Mesenchymal stem cell (in vitro differentiated cells and primary cell): Measurements from ENCODE around the gene COBL.
A peak's percentile ranks its signal among the peaks of the same experiment; 100 is the strongest.

Experiments
- DNase-seq: peaks from one replicate; pipeline ENCODE4 v3.0.0-alpha.2; 2013
- H2AFZ ChIP-seq: one replicate; pipeline ENCODE4 v1.6.1; 2013; ENCODE audit warnings: low read depth, mild to moderate bottlenecking, control low read depth, inconsistent platforms, low read length, moderate library complexity
- H2AK5ac ChIP-seq: 2 replicates; pipeline ENCODE4 v1.6.1; 2013; ENCODE audit warnings: low read length, moderate library complexity, mild to moderate bottlenecking, inconsistent platforms; ENCODE audit not compliant: severe bottlenecking
- H2BK120ac ChIP-seq: one replicate; pipeline ENCODE4 v1.6.1; 2013; ENCODE audit warnings: low read depth, mild to moderate bottlenecking, inconsistent platforms, low read length, moderate library complexity
- H2BK12ac ChIP-seq, 2 experiments: one replicate each; pipeline ENCODE4 v1.6.1; 2013; ENCODE audit warnings: inconsistent platforms in 2 of 2, low read length in 2 of 2, mild to moderate bottlenecking in 2 of 2, moderate library complexity in 2 of 2, control low read depth in 1 of 2
- H2BK15ac ChIP-seq: one replicate; pipeline ENCODE4 v1.6.1; 2013; ENCODE audit warnings: mild to moderate bottlenecking, low read depth, inconsistent platforms; ENCODE audit not compliant: poor library complexity, severe bottlenecking
- H2BK5ac ChIP-seq: 2 replicates; pipeline ENCODE4 v1.6.1; 2013; ENCODE audit warnings: low read depth, mild to moderate bottlenecking, low read length, control low read depth, inconsistent platforms; ENCODE audit not compliant: poor library complexity, severe bottlenecking
- H3K14ac ChIP-seq, 2 experiments: one replicate each; pipeline ENCODE4 v1.6.1; 2013; ENCODE audit warnings: inconsistent platforms in 2 of 2, low read length in 2 of 2, control low read depth in 1 of 2, mild to moderate bottlenecking in 1 of 2, moderate library complexity in 1 of 2
- H3K18ac ChIP-seq, 2 experiments: one replicate each; pipeline ENCODE4 v1.6.1; 2013; ENCODE audit warnings: inconsistent platforms in 2 of 2, low read length in 2 of 2, control low read depth in 1 of 2, low read depth in 1 of 2, mild to moderate bottlenecking in 1 of 2
- H3K23ac ChIP-seq, 2 experiments: one replicate each; pipeline ENCODE4 v1.6.1; 2013; ENCODE audit warnings: inconsistent platforms in 2 of 2, low read length in 2 of 2, mild to moderate bottlenecking in 2 of 2, moderate library complexity in 2 of 2, control low read depth in 1 of 2
- H3K27ac ChIP-seq: 2 replicates; pipeline ENCODE4 v1.5.1; 2013; ENCODE audit warnings: mild to moderate bottlenecking, moderate library complexity, low read length, control low read depth, inconsistent platforms; ENCODE audit not compliant: poor library complexity, severe bottlenecking
- H3K27me3 ChIP-seq, 2 experiments: 2 replicates each; pipeline versions ENCODE4 v1.6.1 to v1.7.0; 2013; ENCODE audit warnings: low read length in 2 of 2, mild to moderate bottlenecking in 2 of 2, moderate library complexity in 2 of 2, control low read depth in 1 of 2, inconsistent platforms in 1 of 2; ENCODE audit not compliant: control insufficient read depth in 1 of 2, insufficient read depth in 1 of 2
- H3K36me3 ChIP-seq, 2 experiments: 2 replicates each; pipeline versions ENCODE4 v1.6.1 to v1.7.0; 2013; ENCODE audit warnings: low read length in 2 of 2, control low read depth in 1 of 2, inconsistent platforms in 1 of 2, low read depth in 1 of 2, mild to moderate bottlenecking in 1 of 2; ENCODE audit not compliant: insufficient read depth in 2 of 2, control insufficient read depth in 1 of 2
- H3K4ac ChIP-seq, 2 experiments: one replicate each; pipeline ENCODE4 v1.6.1; 2013; ENCODE audit warnings: inconsistent platforms in 2 of 2, low read length in 2 of 2, mild to moderate bottlenecking in 2 of 2, moderate library complexity in 2 of 2, control low read depth in 1 of 2, low read depth in 1 of 2
- H3K4me1 ChIP-seq: 2 replicates; pipeline ENCODE4 v1.6.1; 2013; ENCODE audit warnings: low read depth, low read length, control low read depth; ENCODE audit not compliant: control insufficient read depth, insufficient read depth
- H3K4me2 ChIP-seq: 2 replicates; pipeline ENCODE4 v1.6.1; 2013; ENCODE audit warnings: low read length, mild to moderate bottlenecking, inconsistent platforms; ENCODE audit not compliant: poor library complexity, severe bottlenecking
- H3K4me3 ChIP-seq, 2 experiments: 2 replicates each; pipeline versions ENCODE4 v1.5.1 to v1.7.0; 2013; ENCODE audit warnings: low read length in 2 of 2, mild to moderate bottlenecking in 2 of 2, control low read depth in 1 of 2, low read depth in 1 of 2; ENCODE audit not compliant: insufficient read depth in 1 of 2
- H3K79me1 ChIP-seq: replicated peaks from 2 replicates; pipeline ENCODE4 v1.6.1; 2013; ENCODE audit warnings: mild to moderate bottlenecking, control low read depth, low read length, inconsistent platforms; ENCODE audit not compliant: poor library complexity, severe bottlenecking
- H3K9ac ChIP-seq: 2 replicates; pipeline ENCODE4 v1.7.0; 2013; ENCODE audit warnings: mild to moderate bottlenecking, low read length, moderate library complexity
- H3K9me3 ChIP-seq: 2 replicates; pipeline ENCODE4 v1.7.0; 2013; ENCODE audit warnings: mild to moderate bottlenecking, low read length; ENCODE audit not compliant: control insufficient read depth
- H4K8ac ChIP-seq: one replicate; pipeline ENCODE4 v1.6.1; 2013; ENCODE audit warnings: inconsistent platforms, mild to moderate bottlenecking, low read length, moderate library complexity
- H4K91ac ChIP-seq: one replicate; pipeline ENCODE4 v1.6.1; 2013; ENCODE audit warnings: mild to moderate bottlenecking, low read length, inconsistent platforms
- WGBS: methylation state at CpG from one replicate; pipeline ENCODE4 v1.1.7; 2013; ENCODE audit warnings: mixed read lengths; 5-methylcytosine and 5-hydroxymethylcytosine counted together

The COBL gene

GRCh38 chr7:51325261-51325676 is 8.7 kb upstream of the COBL start:
- Histone ChIP-seq H3K9ac (no peak overlapping the region), H2BK15ac (no peak overlapping the region), H2BK120ac (peak overlapping the region; percentile 34), H3K18ac (no peak overlapping the region), H2BK5ac (no peak overlapping the region), H4K8ac (no peak overlapping the region), H3K27ac (no peak overlapping the region), H3K23ac (no peak overlapping the region), H2AFZ (no peak overlapping the region), H2BK12ac (no peak overlapping the region), H3K4me1 (no peaks in the 10 kb centered on the region), H3K36me3 (no peaks in the 10 kb centered on the region), H3K4me2 (no peak overlapping the region), H3K79me1 (no peaks in the 10 kb centered on the region), H2AK5ac (no peak overlapping the region), H3K14ac (no peak overlapping the region), H3K4me3 (no peak overlapping the region), H3K4ac (no peak overlapping the region), H3K9me3 (no peaks in the 10 kb centered on the region), H3K27me3 (peaks cover 13 to 14% of the 10 kb centered on the region in 2 experiments), H4K91ac (no peak overlapping the region)
- DNase-seq: no peak
- WGBS: 72% methylated on average over 6 of the region's 6 CpGs

GRCh38 chr7:51324206-51324898 is 7.7 kb upstream of the COBL start:
- H3K18ac ChIP-seq: no peak overlapping the region
- no peak overlapping the region for H3K27ac ChIP-seq
- no peak overlapping the region for H2BK120ac ChIP-seq
- no peak overlapping the region for H3K9ac ChIP-seq
- H2BK12ac ChIP-seq: no peak overlapping the region
- no peaks in the 10 kb centered on the region for H3K4me1 ChIP-seq
- no peak overlapping the region for H3K4ac ChIP-seq
- H3K36me3 ChIP-seq: no peaks in the 10 kb centered on the region
- H4K8ac ChIP-seq: no peak overlapping the region
- no peak overlapping the region for H3K4me2 ChIP-seq
- no peak overlapping the region for H3K23ac ChIP-seq
- no peaks in the 10 kb centered on the region for H3K79me1 ChIP-seq
- peak overlapping the region; percentile 61 for H4K91ac ChIP-seq
- DNase-seq: no peak
- no peak overlapping the region for H3K14ac ChIP-seq
- no peak overlapping the region for H2BK5ac ChIP-seq
- no peak overlapping the region for H3K4me3 ChIP-seq
- peaks cover 16 to 17% of the 10 kb centered on the region in 2 experiments for H3K27me3 ChIP-seq
- no peaks in the 10 kb centered on the region for H3K9me3 ChIP-seq
- no peak overlapping the region for H2AK5ac ChIP-seq
- no peak overlapping the region for H2AFZ ChIP-seq
- WGBS: 93% methylated on average over 11 of the region's 11 CpGs
- peak overlapping the region; percentile 23 for H2BK15ac ChIP-seq

GRCh38 chr7:51321961-51322515 is 5.4 kb upstream of the COBL start:
- Histone ChIP-seq H3K9me3 (no peaks in the 10 kb centered on the region), H3K14ac (no peak overlapping the region), H4K91ac (no peak overlapping the region), H2AK5ac (no peak overlapping the region), H2AFZ (no peak overlapping the region), H3K79me1 (no peaks in the 10 kb centered on the region), H3K27ac (no peak overlapping the region), H4K8ac (no peak overlapping the region), H2BK15ac (no peak overlapping the region), H3K4ac (no peak overlapping the region), H3K4me1 (peaks cover 3% of the 10 kb centered on the region), H3K36me3 (no peaks in the 10 kb centered on the region), H3K27me3 (peaks cover 34 to 38% of the 10 kb centered on the region in 2 experiments), H3K18ac (no peak overlapping the region), H2BK120ac (no peak overlapping the region), H2BK12ac (no peak overlapping the region), H3K23ac (no peak overlapping the region), H3K4me3 (no peak overlapping the region), H2BK5ac (no peak overlapping the region), H3K4me2 (no peak overlapping the region), H3K9ac (no peak overlapping the region)
- WGBS: 97% methylated on average over 8 of the region's 11 CpGs
- DNase-seq: no peak

GRCh38 chr7:51318886-51319579 is 2.4 kb upstream of the COBL start:
- no peak overlapping the region for H2BK120ac ChIP-seq
- no peak overlapping the region for H3K27ac ChIP-seq
- no peak overlapping the region for H2AK5ac ChIP-seq
- H3K4me1 ChIP-seq: peaks cover 20% of the 10 kb centered on the region
- no peak overlapping the region for H2AFZ ChIP-seq
- H3K9me3 ChIP-seq: no peaks in the 10 kb centered on the region
- H3K36me3 ChIP-seq: no peaks in the 10 kb centered on the region
- no peak overlapping the region for H3K18ac ChIP-seq
- DNase-seq: no peak
- no peak overlapping the region for H3K4ac ChIP-seq
- no peak overlapping the region for H3K23ac ChIP-seq
- H3K79me1 ChIP-seq: no peaks in the 10 kb centered on the region
- H4K8ac ChIP-seq: no peak overlapping the region
- H3K14ac ChIP-seq: no peak overlapping the region
- H3K4me2 ChIP-seq: no peak overlapping the region
- no peak overlapping the region for H2BK5ac ChIP-seq
- peaks cover 53 to 55% of the 10 kb centered on the region in 2 experiments for H3K27me3 ChIP-seq
- no peak overlapping the region for H3K4me3 ChIP-seq
- H2BK12ac ChIP-seq: no peak overlapping the region
- no peak overlapping the region for H2BK15ac ChIP-seq
- H4K91ac ChIP-seq: no peak overlapping the region
- WGBS: 81% methylated on average over 6 of the region's 6 CpGs
- H3K9ac ChIP-seq: no peak overlapping the region
